ENCODE measurements around the gene SFXN5. TPM values are rescaled to one million over a fixed set of nuclear protein-coding genes. Genes with fewer than 3 reads are reported as not detected.
A peak's percentile ranks its signal among the peaks of the same experiment; 100 is the strongest.

The SFXN5 gene
- total RNA-seq, 1 experiment from 2014 or later = 13.3 TPM

- Histone ChIP-seq H3K27me3 (replicated peaks) (no peaks in the 10 kb centered on the region), H3K4me1 (replicated peaks) (no peaks in the 10 kb centered on the region), H3K36me3 (no peaks in the 10 kb centered on the region; the same call in 1 of the 2 replicates), H3K9me3 (replicated peaks) (no peaks in the 10 kb centered on the region), H3K4me3 (no peak overlapping the region), H3K27ac (no peak overlapping the region)
- DNase-seq (ENCODE audit: low read depth in 1 of 2, low spot score in 2 of 2) = no peak
Measured at GRCh38 chr2:72951303-72952095, 120.0 kb downstream of the SFXN5 start.

GRCh38 chr2:72950558-72951255 lies 120.8 kb downstream of the SFXN5 start:
- Histone ChIP-seq H3K36me3 (no peaks in the 10 kb centered on the region; the same call in 1 of the 2 replicates), H3K27me3 (replicated peaks) (no peaks in the 10 kb centered on the region), H3K4me3 (no peak overlapping the region), H3K9me3 (replicated peaks) (no peaks in the 10 kb centered on the region), H3K4me1 (replicated peaks) (no peaks in the 10 kb centered on the region), H3K27ac (no peak overlapping the region)
- DNase-seq (ENCODE audit: low read depth in 1 of 2, low spot score in 2 of 2) = no peak

DNA sequence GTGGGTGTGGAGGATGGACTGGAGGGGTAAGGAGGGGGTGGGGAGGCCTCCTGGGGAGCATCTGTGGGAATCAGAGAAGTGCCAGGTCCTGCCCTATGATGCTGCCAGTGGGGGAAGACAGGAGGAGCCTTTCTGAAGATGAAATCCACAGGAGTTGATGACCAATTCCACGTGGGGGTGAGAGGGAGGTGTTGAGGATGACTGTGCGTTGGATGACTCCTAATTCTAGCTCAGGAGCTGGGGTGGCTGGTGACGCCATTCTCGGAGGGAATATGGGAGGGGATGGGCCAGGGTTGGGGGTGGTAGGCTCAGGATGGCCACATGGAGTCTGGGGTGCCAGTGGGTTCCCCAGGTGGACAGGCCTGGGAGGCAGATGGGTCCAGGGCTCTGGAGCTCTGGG lies 121.9 kb downstream of the SFXN5 start:
- H3K9me3 ChIP-seq (replicated peaks) = no peaks in the 10 kb centered on the region
- H3K27me3 ChIP-seq (replicated peaks) = no peaks in the 10 kb centered on the region
- H3K36me3 ChIP-seq = no peaks in the 10 kb centered on the region; the same call in 1 of the 2 replicates
- no peak overlapping the region for H3K4me3 ChIP-seq
- no peak for DNase-seq (ENCODE audit: low read depth in 1 of 2, low spot score in 2 of 2)
- no peaks in the 10 kb centered on the region for H3K4me1 ChIP-seq (replicated peaks)
- H3K27ac ChIP-seq = no peak overlapping the region

DNA sequence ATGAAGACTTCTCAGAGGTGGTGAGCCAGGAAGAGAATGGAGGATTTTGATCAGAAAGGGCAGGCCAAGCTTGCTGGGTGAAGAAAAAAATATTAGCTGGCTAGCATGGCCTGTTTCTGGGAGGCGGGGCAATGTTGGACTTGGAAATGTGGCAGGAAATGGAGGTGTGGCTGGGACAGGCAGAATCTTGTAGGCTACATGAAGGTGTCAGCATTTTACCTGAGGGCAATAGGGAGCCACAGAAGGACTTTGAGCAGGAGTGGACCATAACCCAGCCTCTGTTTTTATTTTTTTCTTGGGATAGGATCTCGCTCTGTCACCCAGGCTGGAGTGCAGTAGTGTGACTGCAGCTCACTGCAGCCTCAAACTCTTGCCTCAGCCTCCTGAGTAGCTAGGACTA lies 122.5 kb downstream of the SFXN5 start:
- no peaks in the 10 kb centered on the region; the same call in 1 of the 2 replicates for H3K36me3 ChIP-seq
- no peak overlapping the region for H3K4me3 ChIP-seq
- no peak for DNase-seq (ENCODE audit: low read depth in 1 of 2, low spot score in 2 of 2)
- H3K4me1 ChIP-seq (replicated peaks) = no peaks in the 10 kb centered on the region
- no peaks in the 10 kb centered on the region for H3K27me3 ChIP-seq (replicated peaks)
- no peaks in the 10 kb centered on the region for H3K9me3 ChIP-seq (replicated peaks)
- H3K27ac ChIP-seq = no peak overlapping the region

DNA sequence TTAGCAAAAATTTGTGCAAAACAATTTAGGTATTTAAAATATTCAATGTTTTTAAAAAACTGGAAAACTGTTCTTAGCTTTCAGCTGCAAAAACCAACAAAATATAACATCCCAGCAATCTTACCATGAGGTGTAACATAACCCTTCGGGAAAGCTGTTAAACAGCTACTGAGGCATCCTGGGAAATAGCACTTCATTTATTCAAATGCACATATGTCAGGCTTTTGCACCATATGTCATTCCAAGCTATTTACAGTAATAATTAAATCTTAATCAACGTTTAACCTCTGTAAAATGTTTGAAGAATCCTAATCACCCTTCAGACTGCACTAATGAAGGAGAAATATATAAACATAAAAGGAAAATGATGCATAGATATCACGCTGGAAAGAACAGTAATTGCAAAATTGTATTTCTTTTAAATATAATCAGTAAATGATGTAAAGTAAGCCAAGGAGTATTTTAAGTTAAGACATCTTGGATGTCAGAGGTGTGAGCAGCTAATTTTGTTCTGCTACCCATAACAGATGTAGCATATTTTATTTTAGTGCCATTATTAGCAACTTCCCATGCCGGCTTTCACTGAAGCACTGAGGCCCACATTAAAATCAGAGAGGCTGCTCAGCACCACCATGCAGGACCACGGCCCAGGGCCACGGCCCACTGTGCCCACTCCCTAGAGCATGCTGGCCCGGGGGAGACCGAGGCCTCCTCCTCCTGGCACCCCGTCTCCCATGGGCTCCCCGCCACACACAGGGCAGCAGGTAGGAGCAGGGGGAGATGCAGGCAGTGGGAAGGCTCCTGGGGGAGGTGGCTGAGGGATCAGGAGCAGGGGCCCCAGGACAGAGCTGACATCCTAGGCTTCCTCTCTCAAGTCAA lies 123.3 kb downstream of the SFXN5 start:
- Histone ChIP-seq H3K4me1 (replicated peaks) (no peaks in the 10 kb centered on the region), H3K4me3 (no peak overlapping the region), H3K27me3 (replicated peaks) (no peaks in the 10 kb centered on the region), H3K27ac (no peak overlapping the region), H3K36me3 (no peaks in the 10 kb centered on the region), H3K9me3 (replicated peaks) (no peaks in the 10 kb centered on the region)
- no peak for DNase-seq (ENCODE audit: low read depth in 1 of 2, low spot score in 2 of 2)

GRCh38 chr2:72946466-72946865 lies 125.0 kb downstream of the SFXN5 start:
- H3K9me3 ChIP-seq (replicated peaks) = no peaks in the 10 kb centered on the region
- H3K27me3 ChIP-seq (replicated peaks) = no peaks in the 10 kb centered on the region
- H3K4me1 ChIP-seq (replicated peaks) = peaks cover 2% of the 10 kb centered on the region
- DNase-seq (ENCODE audit: low read depth in 1 of 2, low spot score in 2 of 2) = no peak
- H3K27ac ChIP-seq = no peak overlapping the region
- H3K4me3 ChIP-seq = no peak overlapping the region
- no peaks in the 10 kb centered on the region for H3K36me3 ChIP-seq

GRCh38 chr2:72945450-72946019 lies 126.0 kb downstream of the SFXN5 start:
- H3K27me3 ChIP-seq (replicated peaks) = no peaks in the 10 kb centered on the region
- peaks cover 11% of the 10 kb centered on the region for H3K4me1 ChIP-seq (replicated peaks)
- no peaks in the 10 kb centered on the region for H3K9me3 ChIP-seq (replicated peaks)
- H3K4me3 ChIP-seq = no peak overlapping the region
- no peaks in the 10 kb centered on the region for H3K36me3 ChIP-seq
- no peak overlapping the region for H3K27ac ChIP-seq
- no peak for DNase-seq (ENCODE audit: low read depth in 1 of 2, low spot score in 2 of 2)

- no peak for DNase-seq (ENCODE audit: low read depth in 1 of 2, low spot score in 2 of 2)
- Histone ChIP-seq H3K4me1 (replicated peaks) (peaks cover 15% of the 10 kb centered on the region), H3K27ac (no peak overlapping the region), H3K27me3 (replicated peaks) (no peaks in the 10 kb centered on the region), H3K9me3 (replicated peaks) (no peaks in the 10 kb centered on the region), H3K4me3 (no peak overlapping the region), H3K36me3 (no peaks in the 10 kb centered on the region)
Measured at GRCh38 chr2:72944804-72945449, 126.6 kb downstream of the SFXN5 start.

DNA sequence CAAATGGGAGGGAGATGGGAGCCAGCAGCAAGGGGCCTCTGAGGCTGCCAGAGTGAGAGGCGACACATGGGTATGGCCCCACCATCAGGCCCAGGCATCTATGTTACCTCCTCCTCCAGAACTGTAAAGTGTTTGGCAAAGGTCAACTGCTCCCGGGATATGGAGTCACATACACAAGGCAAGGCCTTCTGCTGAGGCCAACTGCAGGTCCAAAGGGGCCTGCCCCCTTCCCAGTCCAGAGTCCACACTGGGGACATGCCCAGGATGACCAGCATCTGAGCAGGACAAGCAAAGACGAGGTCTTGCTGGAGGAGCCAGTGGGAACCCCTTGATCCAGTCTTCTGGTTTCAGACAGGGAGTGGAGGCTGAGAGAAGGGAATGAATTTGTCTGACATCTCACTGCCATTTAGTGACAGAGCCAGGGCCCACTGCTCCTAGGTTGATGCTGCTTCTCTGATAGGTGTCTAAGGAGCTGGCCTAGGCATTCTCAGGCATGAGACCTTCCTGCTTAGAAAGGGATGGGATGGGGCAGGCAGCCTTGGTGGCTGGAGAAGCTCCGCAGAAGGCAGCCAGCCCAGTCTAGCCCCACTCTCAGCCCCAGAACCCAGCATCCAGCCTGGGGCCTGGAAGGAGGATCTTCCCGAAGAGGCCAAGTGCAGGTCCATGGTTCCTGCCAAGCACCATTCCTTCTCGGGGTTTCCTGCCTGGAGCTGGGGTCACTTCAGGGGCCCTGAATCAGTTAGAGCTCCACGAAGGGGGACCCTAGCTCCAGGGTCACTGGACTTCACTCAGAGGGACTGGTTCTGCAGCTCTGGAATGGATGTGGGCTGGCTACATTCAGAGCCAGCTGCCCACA lies 127.7 kb downstream of the SFXN5 start:
- H3K27ac ChIP-seq = no peak overlapping the region

GRCh38 chr2:72942881-72943418 lies 128.6 kb downstream of the SFXN5 start:
- no peak for DNase-seq (ENCODE audit: low read depth in 1 of 2, low spot score in 2 of 2)
- H3K9me3 ChIP-seq (replicated peaks) = no peaks in the 10 kb centered on the region
- H3K27ac ChIP-seq = no peak overlapping the region

More for the DNA sequence above, 127.7 kb downstream of the SFXN5 start:
- DNase-seq (ENCODE audit: low read depth in 1 of 2, low spot score in 2 of 2) = no peak
- no peaks in the 10 kb centered on the region for H3K36me3 ChIP-seq
- H3K4me1 ChIP-seq (replicated peaks) = peaks cover 15% of the 10 kb centered on the region
- no peaks in the 10 kb centered on the region for H3K9me3 ChIP-seq (replicated peaks)
- no peaks in the 10 kb centered on the region for H3K27me3 ChIP-seq (replicated peaks)
- H3K4me3 ChIP-seq = no peak overlapping the region

GRCh38 chr2:72942293-72942692 lies 129.2 kb downstream of the SFXN5 start:
- Histone ChIP-seq H3K36me3 (no peaks in the 10 kb centered on the region), H3K27me3 (replicated peaks) (no peaks in the 10 kb centered on the region), H3K4me3 (no peak overlapping the region), H3K9me3 (replicated peaks) (no peaks in the 10 kb centered on the region), H3K4me1 (replicated peaks) (peaks cover 15% of the 10 kb centered on the region), H3K27ac (no peak overlapping the region)
- no peak for DNase-seq (ENCODE audit: low read depth in 1 of 2, low spot score in 2 of 2)

More at GRCh38 chr2:72942881-72943418, 128.6 kb downstream of the SFXN5 start:
- Histone ChIP-seq H3K4me3 (no peak overlapping the region), H3K4me1 (replicated peaks) (peaks cover 15% of the 10 kb centered on the region), H3K27me3 (replicated peaks) (no peaks in the 10 kb centered on the region), H3K36me3 (no peaks in the 10 kb centered on the region)

DNA sequence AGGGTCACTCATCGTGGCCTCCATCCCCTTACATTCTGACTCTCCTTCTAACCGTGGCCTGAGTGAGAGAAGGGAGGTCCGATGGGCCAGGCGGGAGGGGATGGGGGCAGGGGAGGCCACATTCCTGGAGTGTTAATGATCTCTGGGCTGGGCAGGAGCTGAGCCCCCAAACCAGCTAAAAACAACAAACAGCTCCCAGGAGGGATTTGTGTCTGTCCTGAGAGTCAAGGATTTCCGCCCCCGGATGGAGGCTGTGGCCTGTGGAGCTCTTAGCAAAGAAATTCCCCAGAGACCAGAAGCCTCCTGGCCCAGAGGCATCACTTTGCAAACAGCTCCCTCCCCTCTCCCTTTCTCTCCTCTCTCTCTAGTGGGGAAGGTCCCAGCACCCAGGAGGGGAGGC lies 130.7 kb downstream of the SFXN5 start:
- Histone ChIP-seq H3K9me3 (replicated peaks) (no peaks in the 10 kb centered on the region), H3K4me3 (no peak overlapping the region), H3K4me1 (replicated peaks) (peaks cover 15% of the 10 kb centered on the region), H3K27me3 (replicated peaks) (no peaks in the 10 kb centered on the region; the same call in 1 of the 2 replicates), H3K27ac (no peak overlapping the region), H3K36me3 (no peaks in the 10 kb centered on the region)
- DNase-seq (ENCODE audit: low read depth in 1 of 2, low spot score in 2 of 2) = peak; percentile 61 to 86
